ENCODE results near the gene LCE1D.

The LCE1D gene

GRCh38 chr1:152796421-152796820, at the start of gene LCE1D:
Gene LCE1D (plus strand): TSS chr1:152796721. CDS start chr1:152797795, 1,074 bp downstream.
- DNase-seq = no peak

GRCh38 chr1:152747831-152748230, 48.7 kb upstream of the LCE1D start:
- no peak for DNase-seq

- no peak for DNase-seq
Measured at GRCh38 chr1:152752225-152752624, 44.3 kb upstream of the LCE1D start.

GRCh38 chr1:152753586-152753985, 42.9 kb upstream of the LCE1D start:
- DNase-seq = no peak

GRCh38 chr1:152756872-152757271, 39.6 kb upstream of the LCE1D start:
- no peak for DNase-seq

- no peak for DNase-seq
Measured at GRCh38 chr1:152757747-152758146, 38.8 kb upstream of the LCE1D start, which contains the start of gene KPRP. Gene KPRP (plus strand): TSS chr1:152758025. CDS start chr1:152759589, 1,564 bp downstream.

- no peak for DNase-seq
Measured at GRCh38 chr1:152758636-152759035, 37.9 kb upstream of the LCE1D start.

GRCh38 chr1:152759453-152760173, 36.9 kb upstream of the LCE1D start:
- DNase-seq = no peak

- no peak for DNase-seq
Measured at GRCh38 chr1:152760551-152761190, 35.9 kb upstream of the LCE1D start.

- no peak for DNase-seq
Measured at GRCh38 chr1:152761609-152762213, 34.8 kb upstream of the LCE1D start.

GRCh38 chr1:152768847-152769533, 27.5 kb upstream of the LCE1D start:
- no peak for DNase-seq

- no peak for DNase-seq
Measured at GRCh38 chr1:152770411-152770810, 26.1 kb upstream of the LCE1D start.

- no peak for DNase-seq
Measured at GRCh38 chr1:152774875-152775274, 21.6 kb upstream of the LCE1D start, which contains the start of gene LCE1F. Gene LCE1F (plus strand): TSS chr1:152775140. CDS start chr1:152776372, 1,232 bp downstream.

GRCh38 chr1:152776361-152776760, 20.2 kb upstream of the LCE1D start:
- no peak for DNase-seq

- no peak for DNase-seq
Measured at GRCh38 chr1:152777510-152778137, 18.9 kb upstream of the LCE1D start.

GRCh38 chr1:152783095-152783494, 13.4 kb upstream of the LCE1D start:
- no peak for DNase-seq

GRCh38 chr1:152786077-152786476, 10.4 kb upstream of the LCE1D start, which contains the start of gene LCE1E:
Gene LCE1E (plus strand): TSS chr1:152786257. CDS start chr1:152787300, 1,043 bp downstream.
- DNase-seq = no peak

- no peak for DNase-seq
Measured at GRCh38 chr1:152795686-152796085, 835 bp upstream of the LCE1D start.

GRCh38 chr1:152801333-152801732, 4.8 kb downstream of the LCE1D start:
- DNase-seq = no peak

GRCh38 chr1:152806576-152806975, 10.1 kb downstream of the LCE1D start, which contains the start of gene LCE1C:
Gene LCE1C (minus strand): TSS chr1:152806651. CDS start chr1:152805478, 1,173 bp downstream.
- DNase-seq = no peak

GRCh38 chr1:152811050-152811449, 14.5 kb downstream of the LCE1D start:
- DNase-seq = no peak

GRCh38 chr1:152811671-152812070, 15.2 kb downstream of the LCE1D start, which contains the start of gene LCE1B:
Gene LCE1B (plus strand): TSS chr1:152811971. CDS start chr1:152812447, 476 bp downstream.
- no peak for DNase-seq

Measured in stimulated activated CD4-positive, alpha-beta T cell treated with anti-CD3 and anti-CD28 coated beads, Interleukin-4, amount 100 ng/mL, for 4 hours (primary cell).